ENCODE data around the gene CD82.

CD82 gene

DNA sequence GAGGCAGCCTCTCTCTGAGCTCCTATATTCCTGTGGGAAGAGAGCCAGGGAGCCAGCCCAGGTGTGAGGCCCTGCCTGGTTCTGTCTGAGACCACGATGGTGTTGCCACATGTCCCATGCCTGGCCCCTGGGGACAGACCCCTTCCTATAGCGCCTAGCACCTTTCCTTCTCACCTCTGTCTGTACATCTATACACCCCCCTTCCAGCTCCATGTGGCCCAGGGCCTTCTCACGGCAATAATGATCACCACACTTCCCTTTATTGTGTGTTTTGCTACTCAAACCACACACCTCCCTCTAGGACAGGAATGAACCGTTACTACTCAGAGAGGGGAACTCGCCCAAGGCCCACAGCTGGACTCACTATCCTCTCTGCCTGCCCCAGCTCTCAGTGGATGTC lies 12.8 kb downstream of the CD82 start:
- no peak for DNase-seq

- no peak for DNase-seq
These were observed 13.9 kb downstream of the CD82 start for GRCh38 chr11:44579302-44579761.

DNA sequence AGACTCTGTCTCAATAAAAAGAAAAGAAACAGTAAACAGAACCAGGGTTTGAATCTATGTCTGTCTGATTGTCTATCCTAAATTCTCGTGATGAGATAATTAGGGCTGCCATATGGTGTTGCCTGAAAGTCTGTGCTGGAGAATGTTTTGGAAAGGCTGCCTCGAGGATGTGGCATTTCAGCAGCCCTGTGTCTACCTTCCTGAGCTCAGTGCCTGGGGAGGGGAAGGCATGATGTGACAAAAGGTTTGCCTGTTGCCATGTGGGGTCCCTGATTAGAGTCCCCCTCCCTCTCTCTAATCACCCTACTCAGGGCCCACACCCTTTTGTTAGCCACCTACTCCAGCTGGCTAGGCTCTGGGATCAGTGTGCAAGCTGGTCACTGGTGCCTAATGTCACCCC lies 15.2 kb downstream of the CD82 start:
- DNase-seq = no peak

DNA sequence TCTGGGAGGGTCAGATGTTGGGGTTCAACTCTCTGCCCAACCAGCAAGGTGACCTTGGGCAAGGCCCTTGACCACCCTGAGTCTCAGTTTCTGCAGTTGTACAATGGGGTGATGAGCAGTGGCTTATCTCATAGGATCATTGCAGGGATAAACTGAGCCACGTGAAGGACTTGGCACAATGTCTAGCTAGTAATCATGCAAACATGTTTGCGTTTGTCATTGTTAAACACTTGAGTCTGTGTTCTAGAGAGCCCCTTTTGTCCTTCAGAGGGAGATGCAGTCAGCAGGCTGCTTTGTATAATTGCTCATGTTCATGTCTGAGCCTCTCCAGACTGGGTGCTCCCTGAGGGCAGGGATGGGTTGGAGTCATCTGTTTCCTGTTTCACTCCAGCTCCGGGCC lies 15.8 kb downstream of the CD82 start:
- no peak for DNase-seq

DNA sequence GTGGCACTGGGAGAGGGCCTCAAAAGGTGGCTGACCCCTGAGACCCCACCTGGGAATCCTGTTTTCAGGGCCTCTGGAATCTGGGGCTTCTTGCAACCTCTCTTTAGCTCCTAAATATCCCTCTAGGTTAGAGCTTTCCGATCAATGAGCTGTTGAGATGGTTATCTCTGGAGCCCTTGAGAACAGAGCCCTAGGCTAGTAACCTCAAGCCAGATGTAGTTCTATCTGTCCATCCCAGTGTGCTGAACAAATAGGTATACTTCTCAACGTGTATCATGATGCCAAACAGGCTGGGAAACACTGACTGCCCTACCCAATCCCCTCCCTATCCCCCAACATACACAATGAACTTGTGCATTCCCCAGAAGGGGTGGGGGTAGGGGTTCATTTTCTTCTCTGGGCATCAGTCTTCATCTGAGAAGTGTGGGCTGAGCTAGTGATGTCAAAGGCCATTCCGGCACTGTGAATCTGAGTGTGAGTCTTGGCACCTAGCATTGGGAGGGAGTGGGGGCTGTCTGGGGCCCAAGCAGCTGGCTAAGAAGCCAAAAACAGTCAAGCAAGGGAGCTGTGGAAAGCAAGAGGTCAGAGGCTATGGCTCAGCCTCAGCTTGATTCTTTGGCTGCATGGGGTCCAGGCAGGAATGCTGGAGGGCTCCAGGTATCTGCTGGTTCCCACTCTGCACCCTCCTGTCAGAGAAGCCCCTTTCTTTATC lies 17.3 kb downstream of the CD82 start:
- DNase-seq = no peak

- no peak for DNase-seq
These were observed 17.8 kb downstream of the CD82 start for GRCh38 chr11:44583353-44583669.

DNA sequence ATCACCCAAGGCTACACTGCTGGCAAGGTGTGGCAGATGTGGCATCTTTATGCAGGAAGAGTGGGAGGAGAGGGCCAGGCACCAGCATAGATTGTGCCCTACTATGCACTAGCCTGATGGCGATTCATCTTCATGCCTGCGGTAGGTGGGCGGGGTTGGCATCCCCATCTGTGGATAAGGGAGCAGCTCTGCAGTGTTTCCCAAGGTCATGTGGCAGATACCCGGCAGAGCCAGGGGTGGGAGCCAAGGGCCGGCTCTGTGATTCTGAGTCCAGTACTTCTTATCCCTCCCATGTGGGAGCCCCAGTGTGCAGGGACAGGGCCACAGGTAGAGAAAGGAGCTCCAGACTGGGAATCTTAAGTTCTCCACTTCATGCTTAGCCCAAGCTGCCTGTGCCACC lies 20.0 kb downstream of the CD82 start:
- no peak for DNase-seq

- no peak for DNase-seq
These were observed 23.8 kb downstream of the CD82 start for GRCh38 chr11:44589301-44589700.

- no peak for DNase-seq
These were observed 25.3 kb downstream of the CD82 start for GRCh38 chr11:44590769-44591168.

DNA sequence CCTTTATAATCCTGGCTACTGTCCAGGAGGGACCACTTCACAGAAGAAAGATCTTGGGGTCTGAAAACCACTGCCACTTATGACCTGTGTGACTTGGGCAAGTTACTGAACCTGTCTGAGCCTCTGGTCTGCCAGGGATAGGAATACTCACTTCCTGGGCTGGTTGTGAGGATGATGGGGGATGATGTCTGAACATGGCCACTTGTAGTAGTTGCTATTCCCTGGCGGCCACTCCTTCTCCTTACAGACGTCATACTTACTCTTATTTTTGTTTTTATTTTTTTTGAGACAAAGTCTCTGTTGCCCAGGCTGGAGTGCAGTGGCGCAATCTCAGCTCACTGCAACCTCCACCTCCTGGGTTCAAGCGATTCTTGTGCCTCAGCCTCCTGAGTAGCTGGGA lies 26.1 kb downstream of the CD82 start:
- DNase-seq = no peak

- no peak for DNase-seq
These were observed 26.9 kb downstream of the CD82 start for GRCh38 chr11:44592125-44592940.

GRCh38 chr11:44593251-44593650 lies 27.8 kb downstream of the CD82 start:
- DNase-seq = no peak

- no peak for DNase-seq
These were observed 29.5 kb downstream of the CD82 start for GRCh38 chr11:44595006-44595405.

DNA sequence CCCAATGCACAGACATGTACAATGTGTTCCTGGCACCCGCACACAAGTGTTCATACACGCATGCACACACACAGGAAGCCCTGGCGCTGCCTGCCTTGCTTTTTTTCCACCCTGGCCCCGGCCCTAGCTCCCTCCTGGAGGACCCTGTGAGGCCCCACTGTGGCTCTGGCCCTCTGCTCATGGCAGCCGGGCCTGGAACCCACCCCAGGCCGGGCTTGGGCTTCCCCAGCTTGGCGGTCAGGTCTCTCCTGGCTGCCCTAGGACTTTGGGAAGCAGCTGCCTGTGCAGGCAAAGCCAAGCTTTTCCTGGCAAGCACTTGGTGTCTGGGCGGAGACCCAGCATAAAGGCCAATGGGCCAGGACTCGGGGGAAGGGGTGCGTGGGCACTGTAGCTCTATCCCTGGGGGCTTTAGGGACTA lies 30.5 kb downstream of the CD82 start:
- no peak for DNase-seq

DNA sequence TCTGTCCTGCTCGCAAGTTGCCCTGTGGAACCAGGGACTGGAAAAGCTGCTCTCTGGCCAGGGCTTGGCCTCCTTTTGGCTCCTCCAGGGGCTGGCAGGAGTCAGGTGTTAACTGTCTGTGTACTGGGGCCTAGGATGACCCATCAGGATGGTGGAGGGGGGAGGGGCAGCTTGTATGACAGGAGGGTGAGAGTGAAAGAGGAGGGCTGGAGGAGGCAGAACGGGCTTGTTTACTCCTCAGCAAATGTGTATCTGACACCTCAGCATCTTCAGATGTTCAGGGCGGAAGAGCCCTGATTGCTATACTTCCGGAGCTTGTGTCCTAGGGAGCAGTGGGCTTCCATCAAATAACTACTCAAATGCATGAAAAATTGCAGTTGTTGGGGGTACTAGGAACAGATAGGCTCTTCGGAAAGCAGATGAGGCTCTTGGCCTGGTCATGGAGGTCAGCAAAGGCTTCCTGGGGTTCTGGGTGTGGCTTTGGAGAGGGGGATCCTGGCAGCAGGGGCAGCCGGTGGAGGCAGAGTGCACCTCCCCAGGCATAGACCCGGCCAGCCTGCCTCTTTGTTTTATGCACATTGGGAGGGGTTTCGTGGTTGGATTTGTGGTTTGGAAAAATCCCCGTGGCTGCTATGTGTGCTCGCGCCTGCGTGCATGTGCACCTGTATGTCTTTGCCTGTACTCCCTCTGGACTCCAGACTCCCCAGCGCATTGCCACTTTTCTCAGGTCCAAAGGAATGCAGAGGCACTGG lies 31.2 kb downstream of the CD82 start:
- DNase-seq = peak; percentile 87

- DNase-seq = no peak
These were observed 32.0 kb downstream of the CD82 start for GRCh38 chr11:44597358-44598012.

- DNase-seq = no peak
These were observed 33.4 kb downstream of the CD82 start for GRCh38 chr11:44598831-44599230.

DNA sequence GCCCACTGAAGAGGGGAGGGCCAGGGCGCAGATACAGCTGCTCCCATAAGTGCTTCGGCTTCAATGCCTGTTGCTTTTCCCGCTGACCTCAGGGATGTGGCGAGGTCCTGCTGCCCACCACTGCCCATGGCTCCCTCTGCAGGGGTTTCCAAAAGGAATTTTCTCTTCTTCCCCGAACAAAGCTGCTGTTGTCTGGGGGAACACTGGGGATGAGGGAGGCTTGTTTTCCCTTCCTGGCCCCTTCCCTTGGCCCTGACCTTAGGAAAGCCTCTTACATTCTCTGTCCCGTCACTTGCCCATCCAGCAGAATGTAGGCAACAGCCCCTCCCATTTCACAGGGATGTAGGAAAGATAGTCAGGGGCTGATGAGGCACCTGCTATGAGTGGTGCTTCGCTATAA lies 34.8 kb downstream of the CD82 start:
- DNase-seq = no peak

DNA sequence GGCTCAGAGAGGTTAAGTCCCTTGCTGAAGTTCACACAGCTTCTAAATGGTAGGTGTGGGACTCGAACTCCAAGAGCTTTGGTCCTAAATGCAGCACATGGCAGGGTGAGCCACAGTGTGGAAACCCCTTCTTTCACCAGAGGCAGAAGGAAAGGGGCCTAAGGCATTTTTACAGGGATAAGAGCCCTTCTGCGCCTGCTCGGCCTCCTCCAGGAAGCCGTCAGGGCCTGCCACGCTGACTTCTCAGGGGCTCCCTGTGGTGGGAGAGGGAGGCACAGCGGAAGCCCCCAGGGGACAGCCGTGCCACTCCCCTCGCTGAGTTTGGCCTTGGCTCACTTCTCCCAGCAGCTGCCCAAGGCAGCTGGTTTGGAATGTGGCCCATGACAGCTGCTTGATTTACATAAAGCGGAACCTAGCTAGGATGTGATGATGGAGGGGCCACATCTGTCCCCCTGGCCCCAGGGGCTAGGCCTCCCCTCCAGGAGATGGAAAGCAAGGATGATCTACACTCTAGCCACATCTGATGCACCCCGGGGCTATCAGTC lies 35.4 kb downstream of the CD82 start:
- no peak for DNase-seq

DNA sequence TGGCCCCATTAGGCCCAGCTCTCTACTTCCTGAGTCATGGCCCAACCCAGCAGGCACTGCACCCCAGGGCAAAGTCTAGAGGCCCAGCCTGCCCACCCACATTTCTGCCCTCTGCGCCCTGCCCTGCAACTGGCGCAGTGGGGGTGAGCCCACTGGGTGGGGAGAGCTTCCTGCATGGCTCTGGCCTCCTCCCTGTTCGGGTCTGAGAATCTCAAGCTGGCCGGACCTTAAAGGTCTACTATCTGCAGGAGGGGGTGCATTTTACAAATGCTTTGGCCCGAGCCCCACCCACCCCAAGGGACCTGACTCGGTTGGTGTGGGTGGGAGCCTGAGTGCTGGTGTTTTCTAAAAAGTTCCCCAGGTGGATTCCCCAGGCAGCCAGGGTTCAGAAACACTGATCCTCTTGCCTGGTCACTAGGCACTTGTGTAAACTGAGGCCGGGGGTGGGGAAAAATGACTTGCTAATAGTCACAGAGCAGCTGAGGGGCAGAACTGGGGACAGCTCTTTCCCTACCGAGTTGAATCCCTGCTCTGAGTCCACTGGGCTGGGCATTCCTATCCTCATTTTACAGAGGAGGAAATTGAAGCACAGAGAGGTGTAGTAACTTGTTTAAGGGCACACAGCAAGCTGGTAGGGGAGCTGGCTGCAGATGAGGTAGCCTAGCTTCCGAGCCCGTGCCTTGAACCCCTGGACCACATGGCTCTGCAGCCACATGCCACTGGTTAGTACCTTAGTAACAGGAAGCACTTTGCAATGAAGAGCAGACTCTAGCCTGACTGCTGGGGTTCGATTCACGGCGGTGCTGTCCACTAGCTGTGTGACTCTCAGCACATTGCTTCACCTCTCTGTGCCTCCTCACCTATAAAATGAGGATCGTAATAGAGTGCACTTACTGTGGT lies 36.3 kb downstream of the CD82 start:
- no peak for DNase-seq

GRCh38 chr11:44602891-44603310 lies 37.4 kb downstream of the CD82 start:
- no peak for DNase-seq

GRCh38 chr11:44604171-44604581 lies 38.7 kb downstream of the CD82 start:
- DNase-seq = no peak

All from central memory CD4-positive, alpha-beta T cell (primary cell).